MM.1S (cell line): Measurements from ENCODE around the gene ARMCX1.

Source experiments
- DNase-seq: peaks from one replicate; pipeline ENCODE4 v3.0.0-alpha.2; 2015
- H2AFZ ChIP-seq: fragments of 300-600 bp; sonication (generic); 2 replicates; pipeline ENCODE4 v1.6.0; 2016; ENCODE audit warnings: antibody characterized with exemption, low read length
- H3F3A ChIP-seq: fragments of 300-600 bp; sonication (generic); 2 replicates; pipeline ENCODE4 v1.6.1; 2016; ENCODE audit warnings: mild to moderate bottlenecking, antibody characterized with exemption, low read length, moderate library complexity, mixed read lengths; ENCODE audit not compliant: insufficient read depth
- H3K27ac ChIP-seq: fragments of 300-600 bp; sonication (generic); 2 replicates; pipeline ENCODE4 v1.5.1; 2016; ENCODE audit warnings: mild to moderate bottlenecking, low read length
- H3K27me3 ChIP-seq: fragments of 300-600 bp; sonication (generic); replicated peaks from 2 replicates; pipeline ENCODE4 v1.6.0; 2016; ENCODE audit warnings: low read length; ENCODE audit not compliant: insufficient read depth
- H3K36me3 ChIP-seq: fragments of 300-600 bp; sonication (generic); replicated peaks from 2 replicates; pipeline ENCODE4 v1.6.1; 2016; ENCODE audit warnings: mild to moderate bottlenecking, low read length, mixed read lengths; ENCODE audit not compliant: insufficient read depth
- H3K4me1 ChIP-seq: fragments of 300-600 bp; sonication (generic); 2 replicates; pipeline ENCODE4 v1.6.1; 2016; ENCODE audit warnings: low read length, mixed read lengths
- H3K4me2 ChIP-seq: fragments of 300-600 bp; sonication (generic); 2 replicates; pipeline ENCODE4 v1.6.0; 2016; ENCODE audit warnings: low read depth, low read length
- H3K4me3 ChIP-seq: fragments of 300-600 bp; sonication (generic); 2 replicates; pipeline ENCODE4 v1.5.1; 2016; ENCODE audit warnings: low read length, mixed read lengths
- H3K79me2 ChIP-seq: fragments of 300-600 bp; sonication (generic); 2 replicates; pipeline ENCODE4 v1.6.1; 2016; ENCODE audit warnings: mixed run types, low read length, mixed read lengths
- H3K9ac ChIP-seq: fragments of 300-600 bp; sonication (generic); 2 replicates; pipeline ENCODE4 v1.6.1; 2016; ENCODE audit warnings: low read length, mixed read lengths
- H3K9me2 ChIP-seq: fragments of 300-600 bp; sonication (generic); replicated peaks from 2 replicates; pipeline ENCODE4 v1.6.1; 2016; ENCODE audit warnings: mild to moderate bottlenecking, low read length, mixed read lengths; ENCODE audit not compliant: insufficient read depth
- H3K9me3 ChIP-seq: fragments of 300-600 bp; sonication (generic); replicated peaks from 2 replicates; pipeline ENCODE4 v1.6.1; 2016; ENCODE audit warnings: mild to moderate bottlenecking, low read length, mixed read lengths; ENCODE audit not compliant: insufficient read depth
- H4K20me1 ChIP-seq: fragments of 300-600 bp; sonication (generic); 2 replicates; pipeline ENCODE4 v1.6.1; 2016; ENCODE audit warnings: mild to moderate bottlenecking, low read length, moderate library complexity, mixed read lengths; ENCODE audit not compliant: insufficient read depth
- CTCF ChIP-seq: fragments of 300-600 bp; sonication (generic); IDR thresholded peaks from 2 replicates; pipeline ENCODE4 v1.5.1; 2016; ENCODE audit warnings: antibody characterized with exemption, low read length, mixed read lengths
- EZH2 ChIP-seq: fragments of 300-600 bp; sonication (generic); optimal IDR thresholded peaks from 2 replicates; pipeline ENCODE3; 2017; ENCODE audit warnings: low read depth, mild to moderate bottlenecking, antibody characterized with exemption, low read length, mixed read lengths
- EZH2phosphoT487 ChIP-seq: fragments of 300-600 bp; sonication (generic); IDR thresholded peaks from 2 replicates; pipeline ENCODE4 v1.6.1; 2018; ENCODE audit warnings: antibody characterized with exemption, low read length

The ARMCX1 gene

GRCh38 chrX:101530944-101531343 lies 19.4 kb upstream of the ARMCX1 start:
- Histone ChIP-seq H3K9ac (no peak overlapping the region), H3K36me3 (no peaks in the 10 kb centered on the region), H3K27ac (no peak overlapping the region), H3K9me2 (no peaks in the 10 kb centered on the region), H3K4me3 (no peak overlapping the region), H4K20me1 (no peaks in the 10 kb centered on the region), H3F3A (no peaks in the 10 kb centered on the region), H3K4me1 (no peaks in the 10 kb centered on the region), H3K4me2 (no peak overlapping the region), H3K27me3 (no peaks in the 10 kb centered on the region), H3K9me3 (no peaks in the 10 kb centered on the region), H2AFZ (no peak overlapping the region), H3K79me2 (no peaks in the 10 kb centered on the region)
- no peak for DNase-seq
- TF ChIP-seq EZH2phosphoT487 (no peak), CTCF (no peak)

GRCh38 chrX:101539116-101539515 lies 11.2 kb upstream of the ARMCX1 start:
- TF ChIP-seq CTCF, result no peak
- Histone ChIP-seq H3K27me3 (no peaks in the 10 kb centered on the region), H3K4me2 (no peak overlapping the region), H3K9ac (no peak overlapping the region), H2AFZ (no peak overlapping the region), H3K9me2 (no peaks in the 10 kb centered on the region), H4K20me1 (no peaks in the 10 kb centered on the region), H3K27ac (no peak overlapping the region), H3K4me1 (no peaks in the 10 kb centered on the region), H3K4me3 (no peak overlapping the region), H3F3A (no peaks in the 10 kb centered on the region), H3K79me2 (no peaks in the 10 kb centered on the region), H3K36me3 (no peaks in the 10 kb centered on the region), H3K9me3 (no peaks in the 10 kb centered on the region)
- DNase-seq, result no peak

- Histone ChIP-seq H3K4me3 (no peak overlapping the region), H3K27ac (no peak overlapping the region), H4K20me1 (no peaks in the 10 kb centered on the region), H3K9me2 (no peaks in the 10 kb centered on the region), H3F3A (no peaks in the 10 kb centered on the region), H3K79me2 (no peaks in the 10 kb centered on the region), H3K9ac (no peak overlapping the region), H3K9me3 (no peaks in the 10 kb centered on the region), H3K27me3 (no peaks in the 10 kb centered on the region), H2AFZ (no peak overlapping the region), H3K4me2 (no peak overlapping the region), H3K4me1 (no peaks in the 10 kb centered on the region), H3K36me3 (no peaks in the 10 kb centered on the region)
- DNase-seq, result no peak
- TF ChIP-seq CTCF, result no peak
Observed at GRCh38 chrX:101550751-101551379, 518 bp downstream of the ARMCX1 start.

GRCh38 chrX:101551380-101551767 lies 1.0 kb downstream of the ARMCX1 start:
- Histone ChIP-seq H3K4me1 (no peaks in the 10 kb centered on the region), H3K79me2 (no peaks in the 10 kb centered on the region), H3K9me2 (no peaks in the 10 kb centered on the region), H3K27me3 (no peaks in the 10 kb centered on the region), H4K20me1 (no peaks in the 10 kb centered on the region), H3K9me3 (no peaks in the 10 kb centered on the region), H3K4me3 (no peak overlapping the region), H2AFZ (no peak overlapping the region), H3K36me3 (no peaks in the 10 kb centered on the region), H3K4me2 (no peak overlapping the region), H3F3A (no peaks in the 10 kb centered on the region), H3K27ac (no peak overlapping the region), H3K9ac (no peak overlapping the region)
- TF ChIP-seq EZH2 (no peak), CTCF (no peak), EZH2phosphoT487 (no peak)
- DNase-seq, result no peak
